Suppressor macrophage treated with lipopolysaccharide for 1 hour (primary cell): ENCODE measurements around the gene RIPOR3.
"Not testable (repeated sequence)": the region's sequence is repeated elsewhere in the genome, so short reads cannot be mapped to it uniquely, and the experiment has no call there.

Experiments
- DNase-seq, 3 donors: peaks; one replicate each; pipeline ENCODE4 v3.0.0-alpha.2; 2020 to 2022

RIPOR3 gene

GRCh38 chr20:50723672-50724071 is 32.3 kb upstream of the RIPOR3 start:
- no peak for DNase-seq

DNA sequence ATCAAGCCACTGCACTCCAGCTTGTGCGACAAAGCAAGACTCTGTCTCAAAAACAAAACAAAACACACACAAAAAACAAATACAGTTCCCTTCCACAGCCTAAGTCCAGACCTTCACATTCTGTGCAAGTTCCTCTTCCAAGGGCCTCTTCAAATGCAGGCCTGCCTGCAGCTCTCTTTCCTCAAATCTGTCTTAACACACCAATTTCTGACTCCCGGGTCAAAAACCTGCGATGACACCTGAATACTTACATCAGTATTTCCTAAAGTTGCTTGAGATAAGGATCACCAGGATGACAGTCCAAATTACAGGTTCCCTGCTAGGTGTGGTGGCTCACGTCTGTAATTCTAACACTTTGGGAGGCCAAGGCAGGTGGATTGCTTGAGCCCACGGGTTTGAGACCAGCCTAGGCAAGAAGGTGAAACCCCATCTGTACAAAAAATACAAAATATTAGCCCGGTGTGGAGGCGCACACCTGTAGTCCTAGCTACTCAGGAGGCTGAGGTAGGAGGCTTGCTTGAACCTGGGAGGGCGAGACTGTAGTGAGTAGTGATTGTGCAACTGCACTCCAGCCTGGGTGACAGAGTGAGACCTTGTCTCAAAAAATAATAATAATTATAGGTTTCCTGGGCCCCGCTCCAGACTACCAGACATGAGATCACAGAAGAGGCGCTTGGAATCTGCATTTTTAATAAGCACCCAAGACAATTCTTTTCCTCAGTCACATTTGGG is 31.2 kb upstream of the RIPOR3 start:
- DNase-seq: peak in 1 of 3 donors; percentile 15

GRCh38 chr20:50721881-50722281 is 30.5 kb upstream of the RIPOR3 start:
- DNase-seq: no peak

DNA sequence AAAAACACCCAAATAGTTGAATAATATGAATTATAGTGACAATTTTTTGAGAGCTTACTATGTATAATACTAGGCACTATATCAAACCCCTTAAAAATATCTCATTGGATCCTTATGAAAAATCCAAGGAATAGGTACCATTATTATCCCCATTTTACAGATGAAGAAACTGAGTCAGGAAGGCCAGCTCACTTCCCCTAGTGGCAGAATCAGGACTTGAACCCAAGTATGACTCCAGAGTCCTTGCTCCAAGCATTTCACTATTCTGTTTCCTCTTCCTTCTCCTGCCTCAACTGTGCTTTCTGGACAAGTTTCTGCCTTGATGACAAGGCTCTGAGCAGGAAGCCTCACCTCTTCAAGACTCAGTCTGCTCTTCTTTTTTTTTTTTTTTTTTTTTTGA is 29.2 kb upstream of the RIPOR3 start:
- no peak for DNase-seq

DNA sequence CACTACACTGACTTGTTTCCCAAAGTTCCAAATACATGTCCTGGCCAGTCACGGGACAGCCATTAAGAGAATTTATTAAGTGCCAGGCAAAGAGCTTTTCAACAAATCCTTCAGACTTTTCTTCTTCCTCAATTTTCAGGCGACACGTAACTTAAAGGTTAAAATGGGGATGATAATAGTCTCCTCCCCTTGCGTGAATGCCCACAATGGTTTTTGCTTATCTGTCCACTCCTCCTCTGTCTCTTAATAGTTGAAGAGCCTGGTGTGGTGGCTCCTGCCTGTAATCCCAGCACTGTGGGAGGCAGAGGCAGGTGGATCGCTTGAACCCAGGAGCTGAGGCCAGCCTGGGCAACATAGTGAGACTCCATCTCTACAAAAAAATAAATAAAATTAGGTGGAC is 28.7 kb upstream of the RIPOR3 start:
- no peak for DNase-seq

GRCh38 chr20:50719328-50719727 is 28.0 kb upstream of the RIPOR3 start:
- DNase-seq: no peak

GRCh38 chr20:50717974-50718761 is 26.8 kb upstream of the RIPOR3 start:
- no peak for DNase-seq

- DNase-seq: no peak
Observed at GRCh38 chr20:50717312-50717711, 26.0 kb upstream of the RIPOR3 start.

DNA sequence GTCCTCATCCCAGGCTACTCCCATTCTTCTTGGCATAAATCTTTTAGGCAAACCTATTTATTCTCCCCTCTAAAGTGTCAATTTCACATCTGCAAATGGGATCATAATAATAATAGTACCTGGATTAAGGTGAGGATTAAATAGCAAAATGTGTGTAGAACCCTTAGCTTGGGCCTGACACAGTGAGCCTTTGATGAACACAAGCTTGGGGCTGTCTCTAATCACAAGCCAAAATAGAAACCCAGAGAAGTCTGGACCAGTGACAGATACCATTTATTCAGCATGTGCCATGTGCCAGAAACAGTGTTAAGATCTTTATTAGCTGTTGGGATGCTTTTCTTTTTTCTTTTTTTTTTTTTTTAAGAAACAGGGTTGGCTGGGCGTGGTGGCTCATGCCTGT is 25.2 kb upstream of the RIPOR3 start:
- DNase-seq: no peak

- DNase-seq: no peak
Observed at GRCh38 chr20:50715694-50716093, 24.4 kb upstream of the RIPOR3 start.

GRCh38 chr20:50714426-50714825 is 23.1 kb upstream of the RIPOR3 start:
- not testable (repeated sequence) for DNase-seq

DNA sequence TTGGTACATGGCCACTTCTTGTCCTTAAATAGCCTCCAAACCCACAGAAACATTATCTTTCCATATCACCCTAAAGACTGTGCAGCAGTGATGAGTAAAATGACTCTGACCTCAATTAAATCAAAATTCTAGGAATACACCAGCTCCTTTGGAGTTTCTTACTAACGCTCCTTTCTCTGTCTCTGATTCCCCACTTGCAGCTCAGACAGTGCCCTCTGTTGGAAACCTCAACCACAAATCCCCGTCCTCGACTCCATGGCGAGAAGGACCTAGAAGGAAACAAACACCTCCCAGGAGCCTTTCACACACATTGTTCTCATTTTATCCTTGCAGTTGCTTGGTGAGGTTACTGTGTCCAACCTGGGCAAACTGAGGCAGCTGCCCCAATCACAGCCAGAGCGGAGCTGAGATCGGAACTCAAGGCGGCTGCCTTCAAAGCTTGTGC is 22.3 kb upstream of the RIPOR3 start:
- DNase-seq: peak in 1 of 3 donors; percentile 20

GRCh38 chr20:50712771-50713656 is 21.7 kb upstream of the RIPOR3 start:
- DNase-seq: no peak

- no peak for DNase-seq
Observed at GRCh38 chr20:50711113-50711825, 19.9 kb upstream of the RIPOR3 start.

DNA sequence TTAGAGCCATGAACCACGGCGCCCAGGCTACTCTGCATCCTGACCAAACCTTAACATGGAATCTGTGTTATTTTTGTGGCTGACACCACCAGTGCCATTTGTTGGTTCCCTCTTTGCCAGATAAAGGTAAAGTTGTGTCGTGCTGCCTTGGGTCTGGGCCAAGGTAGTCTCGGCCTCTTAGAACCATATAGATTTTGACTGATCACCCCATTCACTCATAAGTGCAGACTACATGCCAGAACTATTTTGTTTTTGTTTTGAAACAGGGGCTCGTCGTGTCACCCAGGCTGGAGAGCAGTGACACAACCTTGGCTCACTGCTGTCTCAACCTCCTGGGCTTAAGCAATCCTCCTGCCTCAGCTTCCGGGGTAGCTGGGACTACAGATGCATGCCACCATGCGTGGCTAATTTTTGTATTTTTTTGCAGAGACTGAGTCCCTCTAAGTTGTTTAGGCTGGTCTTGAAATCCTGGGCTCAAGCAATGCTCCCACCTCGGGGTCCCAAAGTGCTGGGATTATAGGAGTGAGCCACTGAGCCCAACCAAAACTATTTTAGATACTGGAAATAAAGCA is 19.2 kb upstream of the RIPOR3 start:
- DNase-seq: peak in 2 of 3 donors; percentile 29 to 32

- DNase-seq: no peak
Observed at GRCh38 chr20:50709636-50709973, 18.3 kb upstream of the RIPOR3 start.

DNA sequence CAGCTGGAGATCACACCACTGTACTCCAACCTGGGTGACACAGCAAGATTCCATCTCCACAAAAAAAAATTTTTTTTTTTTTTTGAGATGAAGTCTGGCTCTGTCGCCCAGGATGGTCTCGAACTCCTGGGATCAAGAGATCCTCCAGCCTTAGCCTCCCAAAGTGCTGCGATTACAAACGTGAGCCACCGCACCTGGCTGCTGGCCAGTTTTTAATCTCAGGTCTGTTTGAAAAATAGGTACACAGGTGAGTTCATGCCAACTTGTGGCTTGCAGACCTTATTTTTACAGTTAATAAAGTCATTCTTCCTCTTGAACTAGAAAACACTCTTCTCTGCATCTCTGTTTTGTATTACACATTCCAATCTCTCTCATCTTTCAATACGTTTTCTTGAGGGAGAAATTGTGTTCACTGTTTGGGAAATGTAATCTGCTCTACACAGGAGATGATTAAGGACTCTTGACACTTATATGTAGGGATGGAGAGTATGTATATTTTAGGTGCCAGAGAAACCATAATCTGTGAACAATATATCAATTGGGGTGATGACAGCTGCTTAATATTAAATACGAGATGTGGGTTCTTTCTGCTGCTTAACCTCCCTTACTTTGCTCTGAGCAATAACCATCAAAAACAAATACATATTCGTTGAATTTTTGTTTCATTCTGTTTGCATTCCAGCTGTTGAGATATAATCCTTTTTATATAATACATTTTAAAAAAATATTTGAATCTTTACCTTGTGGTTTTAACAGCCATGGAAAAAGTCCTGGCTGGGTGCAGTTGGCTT is 17.7 kb upstream of the RIPOR3 start:
- DNase-seq: no peak

DNA sequence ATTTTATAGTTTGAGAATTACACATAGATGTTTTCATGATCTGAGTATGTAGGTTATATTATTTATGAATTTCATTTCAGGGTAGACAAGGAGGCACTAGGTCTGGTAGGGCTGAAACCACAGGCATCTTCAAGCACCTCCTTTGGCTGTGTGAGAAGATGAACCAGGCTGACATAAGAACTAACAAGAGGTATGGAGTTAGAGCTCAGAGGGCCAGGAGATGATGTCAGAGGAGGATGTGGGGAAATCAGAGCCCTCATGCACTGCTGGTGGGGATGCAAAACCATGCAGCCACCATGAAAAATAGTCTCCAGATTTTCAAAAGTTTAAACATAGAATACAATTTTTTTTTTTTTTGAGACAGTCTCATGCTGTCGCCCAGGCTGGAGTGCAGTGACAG is 13.6 kb upstream of the RIPOR3 start:
- DNase-seq: no peak

DNA sequence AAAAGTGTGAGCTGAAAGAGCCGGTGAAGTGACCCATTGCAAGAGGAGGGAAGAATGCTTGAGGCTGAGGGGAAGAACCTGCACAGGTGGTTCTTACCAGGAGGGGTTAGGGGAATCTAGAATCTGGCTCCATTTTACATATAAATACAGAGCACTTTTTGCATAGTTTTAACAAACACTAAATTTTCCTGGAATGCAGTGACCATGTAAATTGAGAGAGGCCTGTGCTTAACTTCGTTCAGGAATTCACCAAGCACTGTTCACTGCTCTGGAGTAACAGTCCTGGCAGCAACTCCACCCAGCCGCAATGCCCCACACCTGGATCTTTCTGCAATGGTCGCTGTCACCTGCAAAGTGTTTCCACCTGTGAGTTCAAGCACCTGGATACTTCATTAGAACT is 13.2 kb upstream of the RIPOR3 start:
- DNase-seq: no peak

DNA sequence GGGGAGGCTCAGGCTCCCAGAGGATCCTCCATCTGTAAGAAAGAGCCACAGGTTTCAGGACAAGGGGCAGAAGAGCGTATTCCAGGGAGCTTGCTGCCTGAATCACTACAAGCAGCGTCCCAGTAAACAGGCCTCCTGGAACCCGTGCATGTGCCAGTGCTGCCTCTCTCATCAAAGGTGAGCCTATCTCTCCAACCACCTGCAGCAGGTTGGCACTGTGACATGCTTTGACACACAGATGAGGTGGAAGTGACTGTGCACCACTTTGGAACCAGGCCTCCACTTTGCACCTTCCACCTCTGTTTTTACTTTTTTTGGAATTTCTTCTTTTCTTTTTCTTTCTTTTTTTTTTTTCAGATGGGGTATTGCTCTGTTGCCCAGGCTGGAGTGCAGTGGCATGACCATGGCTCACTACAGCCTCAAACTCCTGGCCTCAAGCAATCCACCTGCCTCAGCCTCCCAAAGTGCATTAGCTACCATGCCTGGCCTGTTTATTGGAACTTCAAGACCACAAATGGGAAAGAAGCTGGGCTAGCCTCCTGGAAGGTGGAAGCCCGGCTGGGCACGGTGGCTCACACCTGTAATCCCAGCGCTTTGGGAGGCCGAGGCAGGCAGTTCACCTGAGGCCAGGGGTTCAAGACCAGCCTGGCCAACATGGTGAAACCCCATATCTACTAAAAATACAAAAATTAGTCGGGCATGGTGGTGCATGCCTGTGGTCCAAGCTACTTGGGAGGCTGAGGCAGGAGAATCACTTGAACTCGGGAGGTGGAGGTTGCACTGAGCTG is 12.5 kb upstream of the RIPOR3 start:
- DNase-seq: not testable (repeated sequence)
